ENCODE data around the gene NHSL2. TPM values are rescaled to one million over a fixed set of nuclear protein-coding genes. Genes with fewer than 3 reads are reported as not detected.
A peak's percentile ranks its signal among the peaks of the same experiment; 100 is the strongest.
"Not testable (repeated sequence)": the region's sequence is repeated elsewhere in the genome, so short reads cannot be mapped to it uniquely, and the experiment has no call there.

The NHSL2 gene
- total RNA-seq, 1 donor from 2014 or later: 0.36 TPM

DNA sequence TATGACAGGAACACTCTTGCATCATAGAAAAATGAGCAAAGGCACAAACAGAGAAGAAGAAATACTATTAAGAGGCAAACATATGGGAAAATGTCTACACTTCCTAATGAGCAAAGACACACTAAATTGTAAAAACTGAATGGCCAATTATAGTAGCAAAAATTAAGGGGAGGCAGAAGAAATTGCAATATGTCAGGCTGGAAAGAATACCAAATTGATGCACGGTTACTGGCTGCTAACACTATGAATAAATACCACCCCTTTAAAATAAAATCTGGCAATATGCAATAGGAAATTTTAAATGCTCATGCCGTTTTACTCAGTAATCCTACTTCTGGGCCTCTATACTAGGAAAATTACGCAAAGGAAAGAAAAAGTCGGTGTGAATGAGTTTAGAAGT is 254.9 kb downstream of the NHSL2 start:
- intact Hi-C loops (cut with micrococcal nuclease): no loop called here
- H3K27ac Mint-ChIP-seq: no peak overlapping the region
- H3K36me3 Mint-ChIP-seq (ENCODE audit: low read depth): no peaks in the 10 kb centered on the region

DNA sequence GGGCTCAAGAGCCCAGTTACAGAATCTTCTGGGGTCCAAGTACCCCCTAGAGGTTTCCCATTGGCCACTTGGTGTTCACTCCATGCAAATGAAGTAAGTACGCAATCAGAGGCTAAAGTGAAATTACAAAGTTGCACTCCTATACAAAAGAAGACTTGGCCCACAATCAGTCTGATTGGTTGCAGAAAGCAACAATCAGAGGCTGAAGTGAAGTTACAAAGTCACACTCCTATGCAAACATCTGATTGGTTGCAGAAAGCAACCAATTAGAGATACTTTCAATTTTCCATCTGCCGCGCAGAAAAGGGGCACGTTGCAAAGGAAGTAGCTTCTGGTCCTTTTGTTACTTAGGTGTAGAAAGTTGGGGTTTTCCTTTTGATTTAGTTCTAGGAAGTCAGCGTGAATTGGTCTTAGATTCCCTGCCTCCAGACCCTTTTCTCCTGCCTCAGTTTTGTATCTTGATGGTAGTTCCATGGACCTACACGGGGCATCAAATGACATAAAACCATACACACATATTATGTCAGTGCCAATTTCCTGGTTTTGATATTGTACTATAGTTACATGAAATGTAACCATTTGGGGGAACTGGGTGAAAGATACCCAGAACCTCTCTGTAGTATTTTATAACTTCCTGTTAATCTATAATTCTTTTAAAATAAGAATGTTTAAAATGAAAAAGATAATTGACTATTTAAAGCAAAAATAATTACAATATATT is 258.5 kb downstream of the NHSL2 start:
- Mint-ChIP-seq H3K4me1 (ENCODE audit: low read depth) (peaks cover 11% of the 10 kb centered on the region), H3K27me3 (ENCODE audit: insufficient read depth) (no peaks in the 10 kb centered on the region), H3K36me3 (ENCODE audit: low read depth) (no peaks in the 10 kb centered on the region), H3K27ac (peak overlapping the region; percentile 79), H3K9me3 (no peaks in the 10 kb centered on the region), H3K4me3 (peak overlapping the region; percentile 56)
- intact Hi-C loops (cut with micrococcal nuclease): loop anchor here (1.0 kb wide), 1 partner anchor 12 kb away; the partner anchor contains the start of gene PIN4
- DNase-seq (ENCODE audit: low spot score): peak; percentile 6

More for the DNA sequence above, 254.9 kb downstream of the NHSL2 start:
- DNase-seq (ENCODE audit: low spot score): no peak
- H3K9me3 Mint-ChIP-seq: no peaks in the 10 kb centered on the region
- H3K4me3 Mint-ChIP-seq: no peak overlapping the region
- peaks cover under 1% of the 10 kb centered on the region for H3K27me3 Mint-ChIP-seq (ENCODE audit: insufficient read depth)
- peaks cover 11% of the 10 kb centered on the region for H3K4me1 Mint-ChIP-seq (ENCODE audit: low read depth)

DNA sequence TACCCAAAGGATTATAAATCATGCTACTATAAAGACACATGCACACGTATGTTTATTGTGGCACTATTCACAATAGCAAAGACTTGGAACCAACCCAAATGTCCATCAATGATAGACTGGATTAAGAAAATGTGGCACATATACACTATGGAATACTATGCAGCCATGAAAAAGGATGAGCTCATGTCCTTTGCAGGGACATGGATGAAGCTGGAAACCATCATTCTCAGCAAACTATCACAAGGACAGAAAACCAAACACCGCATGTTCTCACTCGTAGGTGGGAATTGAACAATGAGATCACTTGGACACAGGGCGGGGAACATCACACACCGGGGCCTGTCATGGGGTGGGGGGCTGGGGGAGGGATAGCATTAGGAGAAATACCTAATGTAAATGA is 265.6 kb downstream of the NHSL2 start:
- DNase-seq (ENCODE audit: low spot score); H3K4me3 Mint-ChIP-seq; H3K36me3 Mint-ChIP-seq (ENCODE audit: low read depth); H3K27me3 Mint-ChIP-seq (ENCODE audit: insufficient read depth); intact Hi-C loops (cut with micrococcal nuclease); H3K9me3 Mint-ChIP-seq; H3K27ac Mint-ChIP-seq: not testable (repeated sequence)
- H3K4me1 Mint-ChIP-seq (ENCODE audit: low read depth): peaks cover 11% of the 10 kb centered on the region

DNA sequence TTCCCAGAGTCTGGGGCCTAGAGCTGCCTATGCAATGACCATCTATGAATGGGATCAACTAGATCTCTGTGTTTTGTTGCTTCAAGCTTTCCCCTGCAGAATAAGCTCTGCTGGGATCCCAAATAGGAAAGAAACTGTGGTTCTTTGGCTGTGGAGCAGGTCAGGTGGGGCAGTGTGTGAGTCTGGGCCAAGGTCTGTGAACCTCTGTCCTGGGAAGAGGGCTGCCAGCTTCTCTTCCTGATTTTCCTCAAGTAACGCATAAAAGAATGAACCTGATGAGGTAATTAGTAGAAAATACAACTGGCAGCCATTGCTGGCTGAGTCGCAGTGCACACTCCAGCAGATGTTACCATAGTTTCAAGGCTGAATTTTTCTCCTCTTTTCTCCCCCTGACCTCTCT is 266.3 kb downstream of the NHSL2 start:
- intact Hi-C loops (cut with micrococcal nuclease): no loop called here
- Mint-ChIP-seq H3K36me3 (ENCODE audit: low read depth) (no peaks in the 10 kb centered on the region), H3K27ac (no peak overlapping the region), H3K4me3 (no peak overlapping the region), H3K27me3 (ENCODE audit: insufficient read depth) (no peaks in the 10 kb centered on the region), H3K4me1 (ENCODE audit: low read depth) (peaks cover 11% of the 10 kb centered on the region), H3K9me3 (no peaks in the 10 kb centered on the region)
- DNase-seq (ENCODE audit: low spot score): no peak

DNA sequence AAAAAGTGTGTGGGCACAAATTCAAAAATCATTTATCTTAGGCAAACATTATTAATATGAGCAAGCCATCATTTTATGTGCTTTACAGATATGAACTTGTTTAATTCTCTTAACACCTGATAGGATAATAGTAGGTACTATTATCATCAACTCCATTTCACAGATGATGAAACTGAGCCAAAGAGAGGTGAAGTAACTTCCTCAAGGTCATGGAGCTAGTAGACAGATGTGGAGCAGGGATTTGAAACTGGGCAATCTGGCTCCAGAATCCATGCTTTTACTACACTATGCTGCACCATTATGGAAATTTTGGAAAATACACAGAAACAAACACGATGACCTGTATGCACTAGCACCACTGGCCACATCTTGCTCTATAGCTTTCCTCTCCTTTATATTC is 269.9 kb downstream of the NHSL2 start:
- intact Hi-C loops (cut with micrococcal nuclease): loop anchor here (2.0 kb wide), 1 partner anchor 392 kb away; the partner anchor contains the start of gene HDAC8
- no peak overlapping the region for H3K27ac Mint-ChIP-seq
- no peaks in the 10 kb centered on the region for H3K9me3 Mint-ChIP-seq
- peaks cover 15% of the 10 kb centered on the region for H3K4me1 Mint-ChIP-seq (ENCODE audit: low read depth)
- no peaks in the 10 kb centered on the region for H3K27me3 Mint-ChIP-seq (ENCODE audit: insufficient read depth)
- H3K4me3 Mint-ChIP-seq: no peak overlapping the region
- H3K36me3 Mint-ChIP-seq (ENCODE audit: low read depth): peaks cover 3% of the 10 kb centered on the region
- DNase-seq (ENCODE audit: low spot score): no peak

DNA sequence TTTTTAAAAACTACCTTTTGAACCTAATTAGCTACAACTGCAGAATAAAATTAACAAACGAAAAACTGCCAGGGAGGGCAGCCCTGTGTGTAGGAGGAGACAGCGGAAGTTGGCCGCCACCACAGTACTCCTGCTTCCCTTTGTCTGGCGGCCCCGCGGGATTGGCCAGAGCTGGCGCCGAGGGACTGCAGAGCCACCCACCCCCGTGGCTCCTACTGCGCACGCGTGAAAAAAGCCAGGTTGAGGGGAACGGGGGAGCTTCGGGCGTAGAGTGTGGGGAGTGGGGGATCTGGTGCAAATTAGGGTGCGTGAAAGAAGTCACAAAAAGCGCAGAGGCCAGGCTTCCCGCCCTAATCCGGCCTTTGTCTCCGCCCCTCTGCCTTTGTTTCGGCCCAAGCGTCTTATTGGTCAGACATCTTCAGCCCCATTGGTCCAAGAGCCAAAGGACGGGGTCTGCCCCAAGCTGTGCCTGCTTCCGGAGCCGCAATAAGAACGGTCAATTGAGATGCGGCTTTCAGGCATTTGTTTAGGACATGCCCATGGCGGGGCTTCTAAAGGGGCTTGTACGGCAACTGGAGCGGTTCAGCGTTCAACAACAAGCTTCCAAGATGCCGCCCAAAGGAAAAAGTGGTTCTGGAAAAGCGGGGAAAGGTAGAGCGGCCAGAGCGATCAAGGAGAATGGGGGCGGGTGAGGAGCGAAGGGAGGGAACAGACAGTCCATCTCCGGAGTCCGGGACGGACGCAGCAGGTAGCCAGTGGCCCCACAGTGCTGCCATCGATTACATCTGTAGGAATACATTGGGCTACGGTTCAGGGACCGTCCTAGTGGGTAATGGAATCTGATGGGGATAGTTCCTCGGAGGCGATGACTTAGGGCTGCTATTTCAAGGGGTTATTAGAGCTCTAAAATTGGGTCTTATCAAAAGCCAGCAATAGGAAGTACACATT is 270.8 kb downstream of the NHSL2 start, which contains the start of gene PIN4:
TSS of gene PIN4 (plus strand) at position 580 of the 948 bp plus-strand sequence. CDS start at position 609, 29 bp downstream.
- no peak within 1 kb of the TSS for H3K27ac Mint-ChIP-seq
- no peak within 1 kb of the TSS for H3K4me3 Mint-ChIP-seq
- peaks cover 16% of the 10 kb centered on the region for H3K4me1 Mint-ChIP-seq (ENCODE audit: low read depth)
- no peaks in the 10 kb centered on the region for H3K9me3 Mint-ChIP-seq
- intact Hi-C loops (cut with micrococcal nuclease): loop anchor here (1.0 to 2.0 kb wide), 6 partner anchors 12 to 391 kb away; partner anchors contain the start of genes HDAC8, RPS4X and RTL5
- no peaks in the 10 kb centered on the region for H3K27me3 Mint-ChIP-seq (ENCODE audit: insufficient read depth)
- DNase-seq (ENCODE audit: low spot score): peak; percentile 76
- peaks cover 3% of the 10 kb centered on the region for H3K36me3 Mint-ChIP-seq (ENCODE audit: low read depth)

DNA sequence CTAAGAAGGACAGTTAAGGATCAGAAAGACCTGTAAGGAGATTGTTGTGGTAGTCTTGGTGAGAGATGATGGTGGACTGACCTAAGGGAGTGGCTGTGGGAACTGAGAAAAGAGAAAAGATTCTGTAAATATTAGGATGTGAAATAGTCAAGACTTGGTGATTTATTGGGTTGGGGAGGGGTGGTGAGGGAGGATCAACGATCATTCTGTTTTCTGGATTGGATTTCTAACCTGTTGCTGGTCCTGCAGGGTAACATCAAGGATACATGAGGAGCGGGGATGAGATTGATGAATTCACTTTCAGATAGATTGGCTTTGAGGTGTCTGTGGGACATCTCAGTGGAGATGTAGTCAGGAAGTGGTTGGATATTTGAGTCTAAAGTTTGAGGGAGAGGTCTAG is 272.3 kb downstream of the NHSL2 start:
- intact Hi-C loops (cut with micrococcal nuclease): no loop called here
- no peak for DNase-seq (ENCODE audit: low spot score)
- Mint-ChIP-seq H3K36me3 (ENCODE audit: low read depth) (peaks cover 4% of the 10 kb centered on the region), H3K9me3 (no peaks in the 10 kb centered on the region), H3K4me1 (ENCODE audit: low read depth) (peaks cover 16% of the 10 kb centered on the region), H3K27me3 (ENCODE audit: insufficient read depth) (no peaks in the 10 kb centered on the region), H3K27ac (no peak overlapping the region), H3K4me3 (no peak overlapping the region)

DNA sequence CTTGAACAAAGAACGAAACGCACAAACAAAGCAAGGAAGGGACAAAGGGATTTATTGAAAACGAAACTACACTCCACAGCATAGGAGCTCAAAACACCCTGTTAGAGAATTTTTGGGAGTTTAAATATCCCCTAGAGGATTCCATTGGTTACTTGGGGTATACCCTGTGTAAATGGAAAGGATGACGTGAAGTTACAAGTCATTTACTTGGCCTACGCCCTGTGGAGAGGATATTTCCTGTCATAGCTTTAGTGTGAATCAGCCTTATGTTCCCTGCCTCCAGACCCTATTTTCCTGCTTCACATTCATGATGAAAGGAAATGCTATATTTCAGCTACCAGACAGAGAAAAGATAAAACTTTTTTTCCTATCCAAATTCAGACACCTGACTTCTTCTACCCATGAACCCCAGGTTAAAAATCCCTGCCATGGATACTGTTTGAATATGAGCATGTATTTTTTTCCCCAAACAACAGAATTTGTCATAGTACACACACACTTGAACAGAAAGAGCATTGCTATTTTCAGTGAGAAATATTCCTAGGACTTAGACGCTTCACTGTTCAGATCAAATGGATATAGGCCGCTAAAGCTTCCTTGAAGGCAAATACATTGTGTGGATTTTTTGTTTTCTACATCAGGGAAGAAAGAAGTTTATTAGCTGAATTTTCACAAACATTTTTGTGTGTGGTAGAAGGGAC is 291.3 kb downstream of the NHSL2 start:
- H3K9me3 Mint-ChIP-seq: no peaks in the 10 kb centered on the region

More for the DNA sequence above, 291.3 kb downstream of the NHSL2 start:
- peaks cover 4% of the 10 kb centered on the region for H3K36me3 Mint-ChIP-seq (ENCODE audit: low read depth)
- DNase-seq (ENCODE audit: low spot score): no peak
- no peak overlapping the region for H3K4me3 Mint-ChIP-seq
- no peak overlapping the region for H3K27ac Mint-ChIP-seq
- H3K4me1 Mint-ChIP-seq (ENCODE audit: low read depth): no peaks in the 10 kb centered on the region
- no peaks in the 10 kb centered on the region for H3K27me3 Mint-ChIP-seq (ENCODE audit: insufficient read depth)
- intact Hi-C loops (cut with micrococcal nuclease): no loop called here

Other genes starting within 250 kb of the NHSL2 start
- not detected in 2 replicates for gene CXorf49, start 192.6 kb upstream of the NHSL2 start, total RNA-seq
- gene CXorf49B, start 147.5 kb upstream of the NHSL2 start, total RNA-seq: not detected in 2 replicates
- gene RTL5, start 221.1 kb downstream of the NHSL2 start, total RNA-seq: 0.26 and 0.29 TPM in 2 replicates